ENCODE measurements around the gene UNC79. TPM values are rescaled to one million over a fixed set of nuclear protein-coding genes. Genes with fewer than 3 reads are reported as not detected.

The UNC79 gene
- total RNA-seq, 2 experiments from 2014 or later = 0.04 to 0.05 TPM

GRCh38 chr14:93705513-93706156 lies 274.9 kb downstream of the UNC79 start:
- no peak overlapping the region for H3K27ac Mint-ChIP-seq
- DNase-seq (no peak), ATAC-seq (no peak)
- POLR2A ChIA-PET = interaction anchor here (0.8 to 0.9 kb wide), 2 partner anchors 10 to 26 kb away, joined by 3 read pairs; no protein-coding TSS in a partner anchor
- H3K36me3 Mint-ChIP-seq (ENCODE audit: low read depth) = no peaks in the 10 kb centered on the region
- H3K27me3 Mint-ChIP-seq = peaks cover 9% of the 10 kb centered on the region
- intact Hi-C loops (cut with micrococcal nuclease) = no loop called here
- H3K9me3 Mint-ChIP-seq = no peaks in the 10 kb centered on the region
- no peaks in the 10 kb centered on the region for H3K4me1 Mint-ChIP-seq (ENCODE audit: low read depth)
- TF ChIP-seq CTCF (IDR thresholded peaks at IDR 0.05) = no peak
- no peak overlapping the region for H3K4me3 Mint-ChIP-seq
- CTCF ChIA-PET = no interaction called here

DNA sequence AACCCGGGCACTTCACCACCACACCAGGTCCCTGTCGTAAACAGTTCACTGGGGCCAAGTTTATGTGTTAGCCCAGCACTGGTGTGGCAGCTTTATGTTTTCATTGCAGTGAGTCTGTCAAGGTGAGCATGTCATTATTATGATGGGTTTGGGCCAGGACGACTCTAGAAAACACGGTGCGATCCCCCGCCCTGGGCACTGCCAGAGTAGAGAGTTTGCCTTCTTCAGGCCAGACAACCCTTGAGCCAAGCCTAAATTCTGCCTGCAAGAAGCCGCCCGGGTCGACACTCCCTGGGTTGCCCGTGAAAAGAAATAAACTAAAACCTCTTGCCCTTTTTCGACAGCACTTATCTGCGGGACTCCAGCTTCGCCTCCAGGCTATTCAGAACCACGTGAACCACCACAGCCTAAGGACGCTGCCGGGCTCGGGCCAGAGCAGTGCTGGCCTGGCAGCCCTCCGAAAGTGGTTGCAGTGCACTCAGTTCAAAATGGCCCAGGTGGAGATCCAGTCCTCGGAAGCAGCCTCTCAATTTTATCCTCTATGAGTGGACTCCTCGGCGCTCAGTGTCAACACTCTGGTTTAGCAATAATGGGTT lies 275.7 kb downstream of the UNC79 start:
- no peak for TF ChIP-seq CTCF (IDR thresholded peaks at IDR 0.05)
- ChIA-PET POLR2A (no interaction called here), CTCF (no interaction called here)
- ATAC-seq = no peak
- Mint-ChIP-seq H3K27me3 (peaks cover 9% of the 10 kb centered on the region), H3K4me3 (no peak overlapping the region), H3K27ac (no peak overlapping the region), H3K9me3 (no peaks in the 10 kb centered on the region), H3K36me3 (ENCODE audit: low read depth) (no peaks in the 10 kb centered on the region), H3K4me1 (ENCODE audit: low read depth) (no peaks in the 10 kb centered on the region)
- no peak for DNase-seq
- intact Hi-C loops (cut with micrococcal nuclease) = no loop called here

DNA sequence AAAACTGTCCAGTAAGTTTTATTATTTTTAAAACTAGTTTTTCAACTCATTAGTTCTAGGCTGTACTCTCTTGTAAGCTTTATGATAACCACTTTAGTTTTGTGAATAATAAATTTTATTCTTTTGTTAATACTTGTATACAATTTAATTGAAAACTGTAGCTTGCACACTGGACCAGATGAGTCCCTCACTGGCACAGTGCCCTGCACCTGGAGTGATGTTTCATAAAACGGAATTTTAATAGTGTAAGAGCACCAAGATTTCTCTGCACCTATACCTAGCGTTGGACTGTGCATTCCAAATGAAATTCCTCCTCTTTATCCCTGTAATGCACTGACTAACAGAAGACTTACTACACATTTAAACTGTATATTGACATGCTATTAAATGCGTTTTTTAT lies 276.7 kb downstream of the UNC79 start:
- no peak for TF ChIP-seq CTCF (IDR thresholded peaks at IDR 0.05)
- H3K27me3 Mint-ChIP-seq = peaks cover 8% of the 10 kb centered on the region
- ChIA-PET POLR2A (no interaction called here), CTCF (interaction anchor here (1.2 kb wide), 1 partner anchor 16 kb away, joined by 3 read pairs; no protein-coding TSS in a partner anchor)
- no peak overlapping the region for H3K4me3 Mint-ChIP-seq
- DNase-seq (no peak), ATAC-seq (no peak)
- H3K36me3 Mint-ChIP-seq (ENCODE audit: low read depth) = no peaks in the 10 kb centered on the region
- H3K4me1 Mint-ChIP-seq (ENCODE audit: low read depth) = no peaks in the 10 kb centered on the region
- intact Hi-C loops (cut with micrococcal nuclease) = no loop called here
- H3K9me3 Mint-ChIP-seq = no peaks in the 10 kb centered on the region
- H3K27ac Mint-ChIP-seq = no peak overlapping the region

DNA sequence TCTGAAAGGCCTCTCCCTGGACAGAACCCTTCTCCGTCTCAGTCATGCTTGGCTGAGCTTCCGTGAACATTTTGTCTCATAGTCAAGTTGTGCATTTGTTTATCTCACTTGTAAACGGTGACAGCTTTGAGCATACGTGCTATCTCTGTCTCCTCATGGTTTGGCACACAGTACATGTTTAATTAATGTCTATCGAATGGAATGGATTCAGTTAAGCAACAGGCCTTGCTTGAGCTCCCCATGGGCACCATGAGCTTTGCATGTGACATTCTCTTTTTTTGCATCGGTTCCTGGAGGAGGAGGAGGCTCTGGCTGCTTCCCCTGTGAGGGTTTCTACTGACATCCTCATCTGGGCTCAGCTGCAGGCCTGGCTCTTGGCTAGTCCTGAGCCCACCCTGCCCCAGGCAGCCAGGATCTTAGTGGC lies 277.6 kb downstream of the UNC79 start:
- Mint-ChIP-seq H3K9me3 (no peaks in the 10 kb centered on the region), H3K4me1 (ENCODE audit: low read depth) (no peaks in the 10 kb centered on the region), H3K4me3 (no peak overlapping the region), H3K27me3 (peaks cover 3% of the 10 kb centered on the region), H3K36me3 (ENCODE audit: low read depth) (no peaks in the 10 kb centered on the region), H3K27ac (no peak overlapping the region)
- intact Hi-C loops (cut with micrococcal nuclease) = no loop called here
- ChIA-PET CTCF (interaction anchor here (1.2 kb wide), 1 partner anchor 15 kb away, joined by 3 read pairs; no protein-coding TSS in a partner anchor), POLR2A (no interaction called here)
- DNase-seq = no peak
- no peak for TF ChIP-seq CTCF (IDR thresholded peaks at IDR 0.05)
- ATAC-seq = no peak

DNA sequence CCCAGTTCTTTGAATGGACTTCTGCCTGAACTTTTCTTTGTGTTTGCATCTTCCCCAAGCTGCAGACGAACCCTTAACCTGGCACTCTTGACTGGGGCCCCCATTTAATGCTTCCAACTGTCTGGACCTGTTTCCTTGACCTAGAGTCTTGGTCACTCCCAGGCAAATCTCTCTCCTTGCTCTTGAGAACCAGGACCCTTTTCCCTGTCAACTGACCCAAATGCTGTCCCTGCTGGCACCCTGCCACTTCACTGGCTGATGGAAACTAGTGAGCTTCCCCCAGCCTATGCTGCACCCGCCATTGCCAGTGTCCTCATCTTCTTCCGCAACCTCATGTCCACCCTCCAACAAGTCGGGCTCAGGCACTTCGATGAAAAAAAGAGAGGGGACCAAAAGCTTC lies 278.1 kb downstream of the UNC79 start:
- POLR2A ChIA-PET = no interaction called here
- DNase-seq = no peak
- TF ChIP-seq CTCF (IDR thresholded peaks at IDR 0.05) = no peak
- intact Hi-C loops (cut with micrococcal nuclease) = no loop called here
- no peaks in the 10 kb centered on the region for H3K4me1 Mint-ChIP-seq (ENCODE audit: low read depth)
- no peak overlapping the region for H3K4me3 Mint-ChIP-seq
- H3K27ac Mint-ChIP-seq = no peak overlapping the region
- no peak for ATAC-seq
- H3K9me3 Mint-ChIP-seq = no peaks in the 10 kb centered on the region
- no peaks in the 10 kb centered on the region for H3K36me3 Mint-ChIP-seq (ENCODE audit: low read depth)
- no peaks in the 10 kb centered on the region for H3K27me3 Mint-ChIP-seq
- CTCF ChIA-PET = no interaction called here
